Ureter (tissue), 1 donor: ENCODE results near the gene SMARCA1. TPM values are rescaled to one million over a fixed set of nuclear protein-coding genes. Genes with fewer than 3 reads are reported as not detected.

Experiments
- DNase-seq: peaks from one replicate; pipeline ENCODE4 v3.0.0-alpha.2; 2020; ENCODE audit warnings: low spot score
- total RNA-seq: library from RNA; stranded (reverse); gene quantifications from one replicate; pipeline ENCODE4 v1.2.4, GENCODE V29; 2023
- donor health status: DM: yes; HTN: yes; CAD: no.

The SMARCA1 gene
- total RNA-seq, 1 donor from 2014 or later = 37.5 TPM

DNA sequence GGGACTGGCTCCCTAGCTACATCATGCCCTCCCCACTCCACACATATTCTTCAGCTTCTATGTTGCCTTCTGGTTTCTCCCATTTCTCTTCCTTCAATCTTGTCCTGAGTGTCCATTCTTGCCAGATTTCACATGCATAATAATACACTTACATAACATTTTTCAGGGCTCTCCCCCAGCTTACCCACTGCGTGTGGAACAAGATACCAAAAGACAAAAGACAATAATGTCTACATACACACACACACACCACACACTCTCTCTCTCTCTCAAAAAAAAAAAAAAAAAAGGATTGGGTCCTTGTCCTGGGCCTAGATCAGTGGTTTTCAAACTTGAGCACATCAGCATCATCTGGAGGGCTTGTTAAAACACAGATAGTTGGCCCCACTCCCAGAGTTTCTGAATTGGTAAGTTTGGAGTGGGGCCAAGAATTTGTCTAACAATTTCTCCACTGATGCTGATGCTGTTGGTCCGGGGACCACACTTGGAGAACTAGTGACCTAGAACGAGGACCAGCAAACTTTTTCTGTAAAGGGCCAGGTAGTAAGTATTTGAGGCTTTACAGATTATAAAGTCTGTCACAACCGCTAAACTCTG lies 6.5 kb upstream of the SMARCA1 start:
- DNase-seq = no peak

DNA sequence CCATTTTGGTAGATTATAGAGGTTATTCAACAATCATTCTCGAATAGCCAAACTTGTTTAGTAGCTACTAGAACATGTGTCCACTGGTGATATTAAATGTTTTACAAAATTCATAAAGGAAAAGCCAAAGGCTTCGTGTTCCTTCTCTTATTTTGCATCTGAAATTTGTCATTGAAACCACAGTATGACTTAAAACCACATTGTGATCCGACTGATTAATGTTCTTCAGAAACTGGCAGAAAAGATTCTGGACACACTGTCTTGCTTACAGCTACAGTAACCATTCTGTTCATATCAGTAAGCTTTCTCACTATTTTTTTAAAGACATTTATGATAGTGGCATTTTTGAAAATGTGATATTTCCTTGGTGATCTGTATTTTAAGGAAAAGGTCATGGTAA lies 2.6 kb upstream of the SMARCA1 start:
- DNase-seq = no peak

DNA sequence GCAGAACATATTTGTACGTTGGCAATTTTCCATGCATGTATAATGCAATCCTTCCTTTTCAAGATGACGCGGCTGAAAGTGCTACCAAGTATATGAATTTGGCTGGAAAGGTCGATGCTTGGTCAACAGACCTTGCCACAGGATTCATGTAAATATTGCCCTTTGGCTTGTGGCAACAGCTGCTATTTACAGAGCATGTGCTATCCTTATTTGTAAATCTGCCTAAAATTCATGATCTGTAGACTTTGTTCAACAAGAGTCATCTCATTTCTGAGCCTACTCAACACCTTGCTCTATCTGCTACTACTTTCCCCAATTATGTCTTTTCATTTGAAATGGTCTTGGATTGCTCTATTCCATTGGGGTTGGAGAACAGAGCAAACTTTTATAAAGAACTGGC lies 1.9 kb upstream of the SMARCA1 start:
- DNase-seq = no peak

- no peak for DNase-seq
These were observed 1.1 kb upstream of the SMARCA1 start for GRCh38 chrX:129524250-129524850.

DNA sequence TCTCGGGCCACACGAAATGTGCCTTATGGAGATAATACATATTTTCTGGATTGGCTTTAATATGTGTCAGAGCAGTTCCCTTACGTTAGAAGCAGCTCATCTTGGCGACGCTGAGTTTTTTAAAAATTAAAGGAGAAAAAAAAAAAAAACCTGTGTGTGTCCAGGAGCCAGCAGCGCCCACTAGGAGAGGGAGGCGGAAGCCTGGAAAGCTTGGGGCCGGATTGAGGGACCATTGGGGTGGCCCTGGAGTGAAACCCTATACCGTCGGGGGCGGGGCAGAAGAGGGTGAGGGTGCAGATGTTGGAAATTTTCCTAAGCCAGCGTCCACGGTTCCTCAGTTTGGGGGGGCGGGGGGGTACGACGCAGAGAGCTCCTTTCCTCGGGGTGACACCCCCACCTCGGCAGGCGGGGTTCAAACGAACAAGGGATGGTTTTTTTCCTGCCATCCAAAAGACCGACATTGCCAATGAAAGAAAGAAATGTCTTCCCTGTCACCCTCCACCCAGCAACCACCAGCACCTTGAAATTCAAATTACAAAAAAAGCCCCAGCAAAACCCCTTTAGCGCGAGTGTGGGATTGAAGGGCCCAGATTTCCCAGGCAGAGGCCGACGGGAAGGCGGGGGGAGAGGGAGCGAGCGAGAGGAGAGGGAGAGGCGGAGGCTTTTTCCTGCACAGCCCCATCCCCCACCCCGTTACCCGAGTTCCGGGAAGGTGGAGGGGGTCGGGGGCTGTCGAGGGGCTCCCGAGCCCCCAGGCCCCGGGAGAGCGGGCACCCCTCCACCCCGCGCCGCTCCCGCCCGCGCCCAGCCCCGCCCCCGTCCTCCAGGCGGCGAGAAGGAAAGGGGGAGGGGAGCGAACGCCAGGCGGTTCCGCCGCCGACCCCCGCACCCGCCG lies 859 bp downstream of the SMARCA1 start:
- DNase-seq = peak; percentile 55

GRCh38 chrX:129520151-129520550 lies 3.1 kb downstream of the SMARCA1 start:
- no peak for DNase-seq

GRCh38 chrX:129516402-129516801 lies 6.9 kb downstream of the SMARCA1 start:
- no peak for DNase-seq

DNA sequence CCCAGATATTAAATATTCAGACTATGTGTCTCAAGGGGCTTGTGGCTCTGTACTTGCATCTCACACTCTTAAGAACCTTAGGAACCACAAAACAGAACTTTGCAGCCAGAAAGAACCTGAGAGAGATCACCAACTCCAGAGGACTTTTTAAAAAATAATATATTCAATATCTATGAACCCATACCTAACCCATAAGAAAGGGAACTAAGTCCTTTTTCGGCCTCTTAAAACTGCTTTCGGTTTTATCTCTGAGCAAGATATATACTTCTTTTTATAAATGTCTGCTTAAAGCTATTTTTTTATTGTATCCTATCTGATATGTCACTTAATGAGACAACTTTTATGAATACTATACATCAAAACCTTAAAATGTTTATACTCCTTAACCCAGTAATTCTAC lies 10.9 kb downstream of the SMARCA1 start:
- DNase-seq = no peak

DNA sequence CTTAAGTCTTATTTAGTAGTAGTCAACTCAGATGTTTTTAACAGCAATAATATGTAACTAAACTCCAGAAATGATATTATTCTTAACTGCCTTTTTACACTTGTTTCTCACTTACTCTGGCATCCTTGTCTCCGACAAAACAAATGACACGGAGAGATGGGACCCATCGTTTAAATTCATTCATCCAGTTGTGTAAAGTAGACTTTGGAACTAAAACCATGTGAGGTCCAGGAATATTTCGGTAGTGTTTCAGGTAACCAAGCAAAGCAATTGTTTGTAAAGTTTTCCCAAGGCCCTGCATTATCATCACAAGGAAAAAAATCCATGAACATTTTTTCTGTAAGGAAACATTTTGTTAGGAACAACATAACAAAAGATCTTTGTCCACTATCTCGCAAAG lies 11.6 kb downstream of the SMARCA1 start:
- DNase-seq = no peak

DNA sequence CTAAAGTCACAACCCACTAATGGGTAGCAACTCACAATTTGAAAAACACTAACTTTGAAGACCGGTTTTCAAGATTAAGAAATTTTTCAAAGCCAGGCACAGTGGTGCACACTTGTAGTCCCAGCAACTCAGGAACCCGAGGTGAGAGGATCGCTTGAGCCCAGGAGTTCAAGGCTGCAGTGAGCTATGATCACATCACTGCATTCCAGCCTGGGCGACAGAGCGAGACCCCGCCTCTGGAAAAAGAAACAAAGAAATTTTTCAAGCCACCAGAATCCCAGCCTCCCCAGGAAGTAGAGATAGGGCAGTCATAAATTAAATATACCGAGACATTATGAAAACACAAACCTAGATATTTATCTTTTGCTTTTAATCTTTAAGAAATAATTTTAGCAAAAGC lies 13.0 kb downstream of the SMARCA1 start:
- no peak for DNase-seq

- no peak for DNase-seq
These were observed 26.0 kb downstream of the SMARCA1 start for GRCh38 chrX:129497146-129497843.

DNA sequence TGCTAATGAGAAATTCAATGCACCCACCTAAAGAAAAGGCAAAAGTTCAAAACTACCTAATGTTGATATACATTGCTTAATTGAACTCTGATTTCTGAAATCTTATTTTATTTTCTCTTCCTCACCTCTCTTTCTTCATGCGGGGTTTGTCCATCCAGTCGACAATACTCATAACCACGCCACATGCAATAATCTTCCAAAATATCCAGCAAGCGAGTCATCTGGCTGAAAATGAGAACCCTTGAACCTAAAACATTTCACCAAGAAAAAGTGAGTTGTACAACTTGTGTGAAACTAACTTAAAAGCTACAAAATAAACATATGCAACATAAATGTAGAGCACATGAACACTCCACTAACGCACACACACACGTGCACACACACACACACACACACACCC lies 26.7 kb downstream of the SMARCA1 start:
- no peak for DNase-seq

- no peak for DNase-seq
These were observed 27.4 kb downstream of the SMARCA1 start for GRCh38 chrX:129495900-129496299.

- DNase-seq = no peak
These were observed 28.4 kb downstream of the SMARCA1 start for GRCh38 chrX:129494887-129495286.

- no peak for DNase-seq
These were observed 29.6 kb downstream of the SMARCA1 start for GRCh38 chrX:129493643-129494042.

GRCh38 chrX:129490330-129490729 lies 33.0 kb downstream of the SMARCA1 start:
- no peak for DNase-seq

GRCh38 chrX:129488359-129488758 lies 34.9 kb downstream of the SMARCA1 start:
- DNase-seq = no peak

DNA sequence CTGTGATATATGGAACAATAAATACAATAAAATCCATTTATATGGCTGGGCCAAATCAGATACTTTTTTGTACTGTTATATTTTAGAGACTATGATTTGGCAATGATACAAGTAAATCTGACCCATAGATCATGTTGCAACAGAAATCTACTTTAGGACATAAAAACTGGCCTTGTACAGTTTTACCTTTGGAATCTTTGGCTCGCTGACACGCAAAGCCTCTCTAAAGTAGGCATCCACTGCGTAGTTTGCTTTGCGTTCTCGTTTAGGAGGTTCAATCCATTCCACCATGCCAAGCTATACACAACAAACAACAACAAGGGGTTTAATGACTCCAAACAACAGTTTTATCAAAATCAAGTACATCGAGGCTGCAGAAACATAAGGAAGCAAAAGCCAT lies 42.4 kb downstream of the SMARCA1 start:
- no peak for DNase-seq

DNA sequence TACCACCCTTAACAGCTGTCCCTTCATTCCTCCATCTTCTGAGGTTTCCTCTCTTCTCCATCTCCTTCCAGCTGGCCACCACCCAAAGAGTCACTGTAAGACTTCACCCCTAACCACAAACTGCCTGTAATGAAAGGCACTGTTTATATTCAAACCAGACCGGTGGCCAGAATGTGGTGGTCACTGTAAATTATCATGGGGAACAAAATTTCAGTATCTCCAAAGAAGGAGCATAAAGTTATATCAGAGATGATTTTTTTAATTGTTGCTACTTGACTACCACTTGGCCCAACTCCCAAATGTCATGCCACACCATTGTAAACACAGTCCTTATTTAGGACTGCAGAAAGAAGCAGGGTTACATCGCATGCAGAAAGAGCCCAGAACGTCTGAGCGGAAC lies 44.8 kb downstream of the SMARCA1 start:
- DNase-seq = no peak

- no peak for DNase-seq
These were observed 51.2 kb downstream of the SMARCA1 start for GRCh38 chrX:129472116-129472515.

GRCh38 chrX:129462707-129463106 lies 60.6 kb downstream of the SMARCA1 start:
- DNase-seq = no peak

DNA sequence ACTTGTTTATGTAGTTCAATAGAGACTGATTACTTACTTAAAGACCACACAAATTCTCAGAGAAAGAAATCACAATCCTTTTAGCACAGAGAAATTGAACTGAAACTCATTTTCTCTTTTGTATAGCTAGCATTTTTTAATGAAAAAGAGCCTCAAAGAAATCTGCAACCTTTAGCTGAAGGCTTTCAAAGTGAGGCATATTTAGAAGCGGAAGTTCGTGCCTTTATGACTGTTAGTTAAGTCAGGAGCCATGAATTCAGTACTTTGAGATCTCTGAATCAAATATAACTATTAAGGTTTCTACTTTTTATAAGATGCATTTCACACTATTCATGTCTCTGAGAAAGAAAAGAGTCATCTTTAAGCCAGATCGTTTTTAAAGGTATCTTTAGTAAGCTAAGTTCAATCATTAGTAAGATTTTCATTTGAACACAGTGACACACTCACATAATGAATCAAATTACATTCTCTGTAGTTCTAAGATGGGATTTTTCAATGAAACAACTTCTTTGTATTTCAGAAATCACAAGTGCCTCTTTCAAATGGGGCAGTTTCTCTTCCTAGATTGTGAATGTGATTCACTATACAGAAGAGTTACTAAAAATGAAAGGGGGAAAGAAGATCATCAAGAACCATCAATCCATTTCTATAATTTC lies 61.4 kb downstream of the SMARCA1 start:
- no peak for DNase-seq
